Effector memory CD4-positive, alpha-beta T cell (primary cell): ENCODE measurements around the gene TLE3.

Source experiments
- DNase-seq, 3 donors: peaks; one replicate each; pipeline ENCODE4 v3.0.0-alpha.2; 2020
- H3K27ac ChIP-seq: 2 replicates; pipeline ENCODE4 v1.7.0; 2013; ENCODE audit warnings: mild to moderate bottlenecking, low read length, moderate library complexity; ENCODE audit not compliant: insufficient read depth, poor library complexity, severe bottlenecking
- H3K27me3 ChIP-seq: replicated peaks from 2 replicates; pipeline ENCODE4 v1.7.0; 2013; ENCODE audit warnings: mild to moderate bottlenecking, low read length; ENCODE audit not compliant: insufficient read depth, control insufficient read depth, poor library complexity, severe bottlenecking
- H3K36me3 ChIP-seq: 2 replicates; pipeline ENCODE4 v1.7.0; 2013; ENCODE audit warnings: mild to moderate bottlenecking, low read length, moderate library complexity; ENCODE audit not compliant: control insufficient read depth, insufficient read depth
- H3K4me1 ChIP-seq: 2 replicates; pipeline ENCODE4 v1.7.0; 2013; ENCODE audit warnings: low read length, mild to moderate bottlenecking; ENCODE audit not compliant: control insufficient read depth, insufficient read depth, poor library complexity, severe bottlenecking
- H3K4me3 ChIP-seq: 2 replicates; pipeline ENCODE4 v1.7.0; 2013; ENCODE audit warnings: low read length, low read depth, mild to moderate bottlenecking; ENCODE audit not compliant: insufficient read depth, poor library complexity, severe bottlenecking
- H3K9me3 ChIP-seq: 2 replicates; pipeline ENCODE4 v1.7.0; 2013; ENCODE audit warnings: mild to moderate bottlenecking, low read length, moderate library complexity; ENCODE audit not compliant: control insufficient read depth

The TLE3 gene

DNA sequence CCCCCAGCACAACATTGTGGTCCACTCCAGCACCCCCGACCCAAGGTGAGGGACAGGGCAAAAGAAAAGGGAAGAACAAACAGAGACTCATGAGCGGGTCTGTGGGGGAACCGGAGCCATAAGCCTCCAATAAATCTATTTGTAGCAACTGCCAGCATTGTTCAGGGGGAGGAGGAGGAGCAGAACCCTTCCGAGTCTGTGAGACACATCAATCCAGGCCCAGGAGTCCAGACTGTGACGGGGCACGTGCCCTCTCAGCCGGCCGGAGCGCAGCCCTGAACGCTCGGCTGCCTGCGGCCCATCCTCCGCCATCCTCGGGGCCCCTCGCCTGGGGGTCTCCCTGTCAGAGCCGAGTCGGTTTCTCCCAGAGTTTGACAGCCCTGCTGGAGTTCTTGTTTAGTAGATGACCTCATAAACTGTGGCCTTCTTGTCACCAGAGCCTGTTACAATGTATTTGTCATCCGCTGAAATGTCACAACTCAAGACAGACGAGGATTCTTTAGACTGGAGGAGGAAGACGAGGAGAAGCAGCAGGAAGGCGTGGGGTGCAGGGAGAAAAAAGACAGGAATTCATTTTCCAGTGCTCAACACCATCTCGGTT, 47.9 kb downstream of the TLE3 start:
- H3K4me3 ChIP-seq, result no peak overlapping the region
- no peaks in the 10 kb centered on the region for H3K9me3 ChIP-seq
- H3K4me1 ChIP-seq, result no peaks in the 10 kb centered on the region
- no peaks in the 10 kb centered on the region for H3K27me3 ChIP-seq
- H3K36me3 ChIP-seq, result peaks cover 59% of the 10 kb centered on the region
- no peak overlapping the region for H3K27ac ChIP-seq
- no peak for DNase-seq

DNA sequence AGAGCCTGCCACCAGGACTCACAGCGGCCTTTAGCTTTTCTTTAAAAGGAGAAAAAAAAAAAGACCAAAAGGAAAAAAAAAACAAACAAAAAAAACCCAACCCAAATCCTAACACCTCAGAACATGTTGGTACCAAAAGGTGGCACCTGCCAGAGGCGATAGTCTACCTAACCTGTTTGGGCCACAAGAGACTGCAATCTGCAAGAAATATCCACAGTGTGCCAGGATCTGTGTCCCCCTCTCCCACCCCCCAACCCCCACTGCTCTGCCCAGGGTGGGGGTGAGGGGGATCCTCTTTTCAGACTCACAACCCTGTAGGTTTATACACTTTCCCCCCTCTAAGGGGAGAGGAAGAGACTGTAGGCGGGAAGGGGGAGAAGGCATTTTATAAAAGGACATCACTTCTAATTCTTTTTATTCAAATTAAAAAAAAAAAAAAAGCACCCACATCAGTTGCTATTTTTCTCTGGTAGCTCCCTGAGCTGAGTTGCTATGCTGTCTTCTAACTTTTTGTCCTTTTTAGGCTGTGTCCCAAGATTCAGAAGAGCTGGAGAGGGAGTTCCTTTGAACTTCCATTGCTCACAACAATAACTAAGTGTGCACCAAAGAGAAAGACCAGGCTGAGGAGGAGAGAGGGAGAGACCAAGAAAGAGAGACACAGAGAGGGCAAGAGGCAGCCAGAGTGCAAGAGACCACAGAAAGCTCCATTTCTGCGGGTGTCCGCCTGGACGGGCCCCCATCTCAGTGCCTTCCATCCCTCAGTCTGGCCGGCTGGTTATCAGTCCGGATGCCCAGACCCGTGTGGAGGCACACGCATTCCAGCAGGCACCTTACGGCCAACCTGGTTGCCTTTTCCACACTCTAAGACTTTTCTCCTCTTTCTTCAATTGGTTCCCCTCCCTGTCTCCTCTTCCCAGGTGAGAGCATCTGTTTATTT, 48.9 kb downstream of the TLE3 start:
- no peak for DNase-seq
- Histone ChIP-seq H3K36me3 (peaks cover 50% of the 10 kb centered on the region), H3K9me3 (no peaks in the 10 kb centered on the region), H3K4me3 (no peak overlapping the region), H3K4me1 (no peaks in the 10 kb centered on the region), H3K27ac (no peak overlapping the region), H3K27me3 (no peaks in the 10 kb centered on the region)

DNA sequence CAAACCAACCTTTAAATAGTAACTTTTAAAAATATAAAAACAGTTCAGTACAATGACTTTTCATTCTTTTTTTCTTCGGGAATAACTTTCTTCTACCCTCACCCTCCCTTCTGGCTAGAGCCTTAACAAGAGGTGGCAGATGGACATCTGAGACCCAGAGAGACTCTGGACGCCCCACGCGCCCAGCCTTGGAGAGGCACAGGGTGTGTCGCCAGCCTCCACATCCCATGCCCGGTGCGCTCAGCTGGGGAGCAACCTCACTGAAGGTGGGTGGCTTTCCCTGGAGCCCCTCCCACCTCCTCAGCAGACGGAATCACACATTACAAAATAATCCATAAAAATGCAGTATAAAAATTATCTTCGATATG, 49.5 kb downstream of the TLE3 start:
- peaks cover 43% of the 10 kb centered on the region for H3K36me3 ChIP-seq
- no peak overlapping the region for H3K4me3 ChIP-seq

DNA sequence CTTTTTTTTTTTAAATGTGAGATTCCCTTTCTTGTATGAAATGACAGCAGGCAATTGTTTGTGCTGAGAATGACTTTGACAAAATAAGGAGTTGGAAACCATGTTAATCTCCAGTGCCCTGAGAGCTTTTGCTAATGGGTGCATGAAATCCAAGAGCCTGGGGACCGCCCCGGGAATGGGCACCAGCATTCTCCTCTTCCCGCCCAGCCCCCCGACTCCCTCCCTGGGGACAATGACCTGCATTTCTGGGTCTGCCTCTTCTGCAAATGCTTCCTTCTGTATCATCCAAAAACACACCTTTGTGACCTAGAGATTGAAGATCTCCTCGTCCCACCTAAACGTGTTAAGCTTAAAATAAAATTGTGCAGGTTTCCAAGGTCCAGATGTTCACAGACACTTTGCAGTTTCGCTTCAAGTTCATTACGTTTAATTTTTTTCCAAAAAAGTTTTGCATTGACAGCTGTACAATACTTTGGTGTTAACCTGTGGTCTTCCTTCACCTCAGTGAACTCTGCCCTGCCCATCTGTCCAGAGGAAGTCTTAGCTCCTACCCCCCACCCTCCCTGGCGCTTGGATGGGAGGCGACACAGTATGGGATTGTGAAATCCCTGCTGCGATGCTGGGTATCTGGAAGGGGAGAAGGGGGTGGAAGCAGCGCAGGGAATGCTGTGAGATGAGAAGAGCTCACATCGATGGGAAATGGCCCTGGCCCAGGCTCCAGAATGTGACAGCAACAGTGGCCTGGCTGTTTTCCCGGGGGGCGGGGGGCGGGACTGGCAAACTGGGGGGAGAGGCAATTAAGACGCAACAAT, 50.1 kb downstream of the TLE3 start:
- Histone ChIP-seq H3K27ac (no peak overlapping the region), H3K27me3 (no peaks in the 10 kb centered on the region), H3K9me3 (no peaks in the 10 kb centered on the region), H3K36me3 (peaks cover 38% of the 10 kb centered on the region), H3K4me3 (no peak overlapping the region), H3K4me1 (no peaks in the 10 kb centered on the region)
- DNase-seq, result no peak

More for the DNA sequence above, 49.5 kb downstream of the TLE3 start:
- Histone ChIP-seq H3K9me3 (no peaks in the 10 kb centered on the region), H3K27ac (no peak overlapping the region), H3K27me3 (no peaks in the 10 kb centered on the region), H3K4me1 (no peaks in the 10 kb centered on the region)
- DNase-seq, result no peak

DNA sequence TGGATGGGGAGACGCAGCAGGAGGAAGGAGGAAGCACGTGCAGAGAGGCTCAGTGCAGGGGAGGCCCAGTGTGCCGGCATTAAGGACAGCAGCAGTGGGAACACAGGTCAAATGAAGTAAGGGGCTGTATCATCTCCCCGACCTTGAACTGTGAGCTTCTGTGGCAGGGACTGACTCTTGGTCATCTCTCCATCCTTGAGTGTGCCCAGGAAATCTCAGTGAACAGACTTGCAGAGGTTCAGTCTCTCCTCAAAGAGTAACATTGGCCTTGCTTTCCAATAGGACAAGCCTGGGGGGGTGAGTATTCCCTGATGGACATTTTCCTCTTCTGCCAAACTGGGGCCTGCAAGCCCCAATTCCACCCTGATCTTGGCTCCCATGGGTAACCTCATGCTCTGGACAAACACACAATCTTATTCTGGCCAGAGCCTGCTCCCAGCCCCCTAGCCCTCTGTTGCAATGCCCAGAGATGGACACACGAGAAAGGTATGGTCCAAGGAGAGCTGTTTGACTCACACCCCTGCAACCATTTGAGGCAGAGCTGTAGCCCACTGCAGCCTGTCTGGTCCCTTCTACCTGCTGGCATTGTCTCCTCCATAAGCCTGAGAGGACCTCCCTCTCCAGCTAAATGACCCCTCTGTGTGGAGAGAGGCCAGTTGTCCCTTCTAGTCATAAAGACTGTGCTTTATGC, 50.9 kb downstream of the TLE3 start:
- Histone ChIP-seq H3K27ac (no peak overlapping the region), H3K36me3 (peaks cover 33% of the 10 kb centered on the region), H3K9me3 (no peaks in the 10 kb centered on the region), H3K4me1 (no peaks in the 10 kb centered on the region), H3K4me3 (no peak overlapping the region), H3K27me3 (no peaks in the 10 kb centered on the region)
- DNase-seq, result no peak

DNA sequence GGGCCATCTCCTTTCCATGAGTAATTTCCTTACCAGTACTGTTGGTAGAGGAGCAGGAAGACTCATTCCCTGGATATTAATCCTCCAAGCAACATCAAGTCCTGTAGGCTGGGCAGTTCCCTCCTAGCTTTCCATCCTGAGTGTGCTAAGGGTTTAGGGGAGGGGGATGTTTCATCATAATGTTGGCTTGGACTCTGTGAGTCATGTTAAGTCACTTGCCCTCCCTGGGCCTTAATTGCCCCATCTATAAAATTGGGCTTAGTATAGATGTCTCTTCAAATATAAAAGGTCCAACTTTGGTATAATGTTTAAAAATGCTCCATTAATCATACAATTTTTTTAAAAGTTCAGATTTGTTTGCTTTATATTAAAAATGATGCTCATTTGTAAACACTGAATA, 52.7 kb downstream of the TLE3 start:
- Histone ChIP-seq H3K27me3 (no peaks in the 10 kb centered on the region), H3K36me3 (peaks cover 15% of the 10 kb centered on the region), H3K4me1 (no peaks in the 10 kb centered on the region), H3K4me3 (no peak overlapping the region), H3K9me3 (no peaks in the 10 kb centered on the region), H3K27ac (no peak overlapping the region)
- DNase-seq, result no peak

DNA sequence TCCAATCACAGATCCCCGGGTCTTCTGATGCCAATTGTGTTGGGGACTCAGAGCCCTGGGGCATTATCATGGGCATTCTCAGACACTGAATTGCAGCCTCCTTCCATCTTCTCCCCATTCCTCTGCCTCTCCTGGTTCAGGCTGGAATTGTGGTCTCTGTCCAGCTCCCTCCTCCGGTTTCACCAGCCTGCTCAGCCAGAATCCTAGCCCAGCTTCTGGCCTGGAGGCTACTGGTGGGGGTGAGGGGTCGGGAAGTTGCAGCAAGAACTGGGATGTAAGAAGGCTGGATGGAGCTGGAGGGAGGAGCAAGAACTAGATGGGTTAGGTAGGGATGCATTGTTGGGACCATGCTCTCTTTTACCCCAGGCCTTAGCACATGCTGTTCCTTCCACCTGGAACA, 53.5 kb downstream of the TLE3 start:
- no peak for DNase-seq
- Histone ChIP-seq H3K27ac (no peak overlapping the region), H3K4me1 (no peaks in the 10 kb centered on the region), H3K36me3 (peaks cover 6% of the 10 kb centered on the region), H3K27me3 (no peaks in the 10 kb centered on the region), H3K9me3 (no peaks in the 10 kb centered on the region), H3K4me3 (no peak overlapping the region)

DNA sequence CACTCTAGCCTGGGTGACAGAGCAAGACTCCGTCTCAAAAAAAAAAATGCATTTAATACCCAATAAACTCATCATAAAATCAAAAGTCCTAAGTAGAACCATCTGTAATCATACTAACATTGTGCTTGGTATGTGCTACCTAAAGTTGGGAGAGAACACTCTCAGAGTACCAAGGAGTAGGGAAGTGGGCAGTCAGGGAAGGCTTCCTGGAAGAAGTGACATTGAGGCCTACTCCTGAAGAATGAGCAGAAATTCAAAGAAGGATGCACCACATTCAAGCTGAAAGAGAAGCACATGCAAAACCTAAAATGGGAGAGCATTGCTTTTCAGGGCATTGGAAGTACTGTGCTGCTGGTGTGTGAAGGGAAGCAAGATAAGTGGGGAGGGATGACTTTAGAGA, 54.1 kb downstream of the TLE3 start:
- Histone ChIP-seq H3K4me1 (no peaks in the 10 kb centered on the region), H3K4me3 (no peak overlapping the region), H3K9me3 (no peaks in the 10 kb centered on the region), H3K27me3 (no peaks in the 10 kb centered on the region), H3K27ac (no peak overlapping the region), H3K36me3 (peaks cover under 1% of the 10 kb centered on the region)
- DNase-seq, result no peak

DNA sequence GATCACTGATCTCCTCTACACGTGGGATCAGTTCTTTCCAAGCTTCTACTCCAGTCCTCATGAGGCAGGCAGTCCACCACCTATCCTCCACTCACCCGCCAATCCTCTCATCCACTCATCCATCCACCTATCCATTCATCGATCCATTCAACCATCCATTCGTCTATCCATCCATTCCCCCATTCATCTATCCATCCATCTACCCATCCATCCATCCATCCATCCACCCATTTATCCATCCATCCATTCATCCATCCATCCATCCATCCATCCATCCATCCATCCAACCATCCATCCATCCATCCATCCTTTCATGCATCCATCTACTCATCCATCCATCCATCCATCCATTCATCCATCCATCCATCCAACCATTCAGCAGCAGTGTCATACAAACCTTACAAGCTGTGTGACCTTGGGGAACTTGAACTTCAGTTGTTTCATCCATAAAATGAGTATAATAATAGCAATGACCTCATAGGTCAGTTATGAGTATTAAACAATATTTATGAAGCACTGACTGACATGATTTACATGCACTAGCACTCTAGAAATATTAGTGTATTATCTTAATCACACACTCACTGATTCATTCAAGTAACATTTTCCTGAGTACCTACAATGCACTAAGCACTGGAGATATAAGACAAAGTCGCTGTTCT, 55.0 kb downstream of the TLE3 start:
- no peaks in the 10 kb centered on the region for H3K27me3 ChIP-seq
- no peaks in the 10 kb centered on the region for H3K36me3 ChIP-seq
- no peaks in the 10 kb centered on the region for H3K9me3 ChIP-seq
- H3K4me3 ChIP-seq, result no peak overlapping the region
- no peak overlapping the region for H3K27ac ChIP-seq
- DNase-seq, result no peak
- H3K4me1 ChIP-seq, result no peaks in the 10 kb centered on the region
